DOHH2 (cell line): ENCODE measurements around the gene FREM1.

Experiments
- H3F3A ChIP-seq: fragments of 200-600 bp; sonication (generic), shearing (Covaris generic); 2 replicates; pipeline ENCODE4 v1.6.0; 2016; ENCODE audit warnings: antibody characterized with exemption, mild to moderate bottlenecking; ENCODE audit not compliant: control insufficient read depth, insufficient read depth
- H3K27ac ChIP-seq: fragments of 200-600 bp; sonication (generic); 2 replicates; pipeline ENCODE4 v1.5.1; 2014; ENCODE audit warnings: low read depth, mild to moderate bottlenecking, low read length, moderate library complexity
- H3K27me3 ChIP-seq: fragments of 200-600 bp; sonication (generic); 2 replicates; pipeline ENCODE4 v1.6.1; 2014; ENCODE audit warnings: mild to moderate bottlenecking, low read length, mixed read lengths; ENCODE audit not compliant: control insufficient read depth
- H3K36me3 ChIP-seq: fragments of 200-600 bp; sonication (generic); 2 replicates; pipeline ENCODE4 v1.6.1; 2014; ENCODE audit warnings: mild to moderate bottlenecking, low read length, moderate library complexity, mixed read lengths; ENCODE audit not compliant: control insufficient read depth
- H3K4me1 ChIP-seq: fragments of 200-600 bp; sonication (generic); 2 replicates; pipeline ENCODE4 v1.6.1; 2014; ENCODE audit warnings: mild to moderate bottlenecking, low read length, mixed read lengths; ENCODE audit not compliant: control insufficient read depth
- H3K4me2 ChIP-seq: fragments of 200-600 bp; sonication (generic); 2 replicates; pipeline ENCODE4 v1.6.0; 2014; ENCODE audit warnings: mild to moderate bottlenecking, low read length, moderate library complexity
- H3K4me3 ChIP-seq: fragments of 200-600 bp; sonication (generic); 2 replicates; pipeline ENCODE4 v1.5.1; 2014; ENCODE audit warnings: mild to moderate bottlenecking, low read length, mixed read lengths
- H3K79me2 ChIP-seq: fragments of 200-600 bp; sonication (generic); 2 replicates; pipeline ENCODE4 v1.6.1; 2014; ENCODE audit warnings: mild to moderate bottlenecking, low read length, mixed read lengths; ENCODE audit not compliant: control insufficient read depth
- H3K9me2 ChIP-seq: fragments of 200-600 bp; sonication (generic); replicated peaks from 2 replicates; pipeline ENCODE4 v1.6.1; 2014; ENCODE audit warnings: mild to moderate bottlenecking, low read length, mixed read lengths; ENCODE audit not compliant: control insufficient read depth
- H3K9me3 ChIP-seq: fragments of 200-600 bp; sonication (generic); 2 replicates; pipeline ENCODE4 v1.6.1; 2014; ENCODE audit warnings: antibody characterized with exemption, low read length, mixed read lengths; ENCODE audit not compliant: control insufficient read depth, insufficient read depth
- H4K20me1 ChIP-seq: fragments of 200-600 bp; sonication (generic); 2 replicates; pipeline ENCODE4 v1.6.0; 2014; ENCODE audit warnings: low read depth, mild to moderate bottlenecking, antibody characterized with exemption, low read length, moderate library complexity; ENCODE audit not compliant: control insufficient read depth, insufficient read depth
- CTCF ChIP-seq: fragments of 200-600 bp; sonication (generic); IDR thresholded peaks from one replicate; pipeline ENCODE4 v1.5.1; 2014; ENCODE audit warnings: antibody characterized with exemption, mild to moderate bottlenecking, low read depth, low read length; ENCODE audit not compliant: poor library complexity, severe bottlenecking
- EZH2phosphoT487 ChIP-seq: fragments of 200-600 bp; sonication (generic); IDR thresholded peaks from 2 replicates; pipeline ENCODE4 v1.6.1; 2017; ENCODE audit warnings: borderline replicate concordance, mild to moderate bottlenecking, antibody characterized with exemption, low read length, moderate library complexity, mixed read lengths

The FREM1 gene

GRCh38 chr9:14939378-14939777 lies 29.1 kb upstream of the FREM1 start:
- H3K27ac ChIP-seq = no peak overlapping the region
- H3K79me2 ChIP-seq = no peaks in the 10 kb centered on the region
- no peaks in the 10 kb centered on the region for H3F3A ChIP-seq
- H3K4me2 ChIP-seq = no peak overlapping the region
- H3K4me1 ChIP-seq = no peaks in the 10 kb centered on the region
- no peaks in the 10 kb centered on the region for H3K27me3 ChIP-seq
- no peaks in the 10 kb centered on the region for H4K20me1 ChIP-seq
- no peak overlapping the region for H3K4me3 ChIP-seq
- no peaks in the 10 kb centered on the region for H3K36me3 ChIP-seq
- TF ChIP-seq CTCF = no peak
- no peak for TF ChIP-seq EZH2phosphoT487
- no peaks in the 10 kb centered on the region for H3K9me3 ChIP-seq
- no peaks in the 10 kb centered on the region for H3K9me2 ChIP-seq

GRCh38 chr9:14937216-14937615 lies 27.0 kb upstream of the FREM1 start:
- no peaks in the 10 kb centered on the region for H4K20me1 ChIP-seq
- no peak for TF ChIP-seq EZH2phosphoT487
- no peak for TF ChIP-seq CTCF
- no peak overlapping the region for H3K4me2 ChIP-seq
- no peak overlapping the region for H3K4me3 ChIP-seq
- no peaks in the 10 kb centered on the region for H3F3A ChIP-seq
- no peaks in the 10 kb centered on the region for H3K9me2 ChIP-seq
- H3K79me2 ChIP-seq = no peaks in the 10 kb centered on the region
- H3K27ac ChIP-seq = no peak overlapping the region
- no peaks in the 10 kb centered on the region for H3K36me3 ChIP-seq
- H3K4me1 ChIP-seq = no peaks in the 10 kb centered on the region
- no peaks in the 10 kb centered on the region for H3K27me3 ChIP-seq
- no peaks in the 10 kb centered on the region for H3K9me3 ChIP-seq

- Histone ChIP-seq H3F3A (no peaks in the 10 kb centered on the region), H3K36me3 (no peaks in the 10 kb centered on the region), H3K4me1 (no peaks in the 10 kb centered on the region), H3K27ac (no peak overlapping the region), H3K79me2 (no peaks in the 10 kb centered on the region), H3K27me3 (no peaks in the 10 kb centered on the region), H3K4me2 (no peak overlapping the region), H4K20me1 (no peaks in the 10 kb centered on the region), H3K9me2 (no peaks in the 10 kb centered on the region), H3K9me3 (no peaks in the 10 kb centered on the region), H3K4me3 (no peak overlapping the region)
- TF ChIP-seq CTCF (no peak), EZH2phosphoT487 (no peak)
Measured at GRCh38 chr9:14936491-14936890, 26.3 kb upstream of the FREM1 start.

- Histone ChIP-seq H3K4me1 (no peaks in the 10 kb centered on the region), H3K4me3 (no peak overlapping the region), H4K20me1 (no peaks in the 10 kb centered on the region), H3K9me3 (no peaks in the 10 kb centered on the region), H3K4me2 (no peak overlapping the region), H3K9me2 (no peaks in the 10 kb centered on the region), H3F3A (no peaks in the 10 kb centered on the region), H3K27ac (no peak overlapping the region), H3K27me3 (no peaks in the 10 kb centered on the region), H3K79me2 (no peaks in the 10 kb centered on the region), H3K36me3 (no peaks in the 10 kb centered on the region)
- TF ChIP-seq CTCF (no peak), EZH2phosphoT487 (no peak)
Measured at GRCh38 chr9:14935964-14936363, 25.7 kb upstream of the FREM1 start.
